HG02943 (cell line): ENCODE measurements around the gene ECEL1.

Source experiments
- ATAC-seq: cut with Tn5 transposase; IDR thresholded peaks from one replicate; pipeline ENCODE4 v1.9.1; 2021; ENCODE audit warnings: mild to moderate bottlenecking, low read depth, moderate library complexity; ENCODE audit not compliant: unreplicated experiment

ECEL1 gene

DNA sequence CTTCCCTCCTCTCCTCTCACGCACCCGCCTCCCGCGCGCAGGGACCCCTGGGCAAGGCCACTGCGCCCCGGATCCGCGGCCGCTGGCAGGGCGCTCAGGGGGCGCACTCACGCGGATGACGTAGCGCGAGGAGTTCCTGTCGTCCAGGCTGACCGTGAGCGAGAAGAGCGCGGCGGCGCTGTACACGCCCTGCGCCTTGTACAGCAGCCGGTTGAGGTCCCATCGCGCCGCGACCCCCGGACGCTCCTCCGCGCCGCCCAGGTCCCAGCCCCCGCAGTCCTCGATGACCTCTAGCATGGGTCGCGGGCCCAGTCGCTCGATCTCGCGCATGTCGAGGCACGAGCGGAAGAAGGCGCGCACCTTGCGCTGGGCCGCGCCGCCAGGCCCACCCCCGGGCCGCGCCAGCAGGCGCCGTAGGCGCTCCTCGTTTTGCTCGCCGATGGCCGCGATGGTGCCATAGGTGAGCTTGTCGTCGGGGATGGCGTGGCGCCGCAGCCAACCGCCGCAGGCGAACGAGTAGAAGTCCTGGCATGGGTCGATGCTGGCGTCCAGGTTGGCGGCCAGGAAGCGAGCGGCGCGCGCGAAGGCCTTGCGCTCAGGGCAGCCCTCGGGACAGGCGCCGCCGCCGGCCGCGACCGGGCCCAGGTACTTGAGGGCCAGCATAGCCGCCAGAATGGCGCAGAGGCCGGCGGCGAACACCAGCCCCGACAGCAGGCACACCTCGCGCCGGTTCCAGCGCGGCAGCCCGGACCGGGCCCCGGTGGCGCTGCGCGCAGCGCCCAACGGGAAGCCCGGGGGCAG is 1.7 kb downstream of the ECEL1 start:
- no peak for ATAC-seq

DNA sequence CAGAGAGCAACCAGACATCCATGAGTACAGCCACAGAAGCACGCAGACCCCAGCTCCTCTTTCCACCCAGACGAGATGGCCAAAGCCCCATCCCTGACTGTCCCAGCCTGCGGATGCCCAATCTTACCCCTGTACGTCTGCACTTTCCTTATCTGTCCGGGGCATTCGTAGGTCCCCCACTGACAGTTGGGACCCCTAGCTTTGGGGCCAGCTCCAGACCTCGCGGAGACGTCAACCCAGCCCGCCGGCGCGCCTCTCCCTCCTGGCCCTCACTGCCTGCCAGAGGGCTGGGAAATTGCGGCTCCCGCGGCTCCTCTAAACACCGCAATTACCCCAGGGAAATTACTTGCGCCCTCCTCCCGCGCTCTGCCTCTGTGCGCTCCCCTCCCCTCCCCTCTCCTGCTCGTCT is 2.3 kb downstream of the ECEL1 start:
- no peak for ATAC-seq

DNA sequence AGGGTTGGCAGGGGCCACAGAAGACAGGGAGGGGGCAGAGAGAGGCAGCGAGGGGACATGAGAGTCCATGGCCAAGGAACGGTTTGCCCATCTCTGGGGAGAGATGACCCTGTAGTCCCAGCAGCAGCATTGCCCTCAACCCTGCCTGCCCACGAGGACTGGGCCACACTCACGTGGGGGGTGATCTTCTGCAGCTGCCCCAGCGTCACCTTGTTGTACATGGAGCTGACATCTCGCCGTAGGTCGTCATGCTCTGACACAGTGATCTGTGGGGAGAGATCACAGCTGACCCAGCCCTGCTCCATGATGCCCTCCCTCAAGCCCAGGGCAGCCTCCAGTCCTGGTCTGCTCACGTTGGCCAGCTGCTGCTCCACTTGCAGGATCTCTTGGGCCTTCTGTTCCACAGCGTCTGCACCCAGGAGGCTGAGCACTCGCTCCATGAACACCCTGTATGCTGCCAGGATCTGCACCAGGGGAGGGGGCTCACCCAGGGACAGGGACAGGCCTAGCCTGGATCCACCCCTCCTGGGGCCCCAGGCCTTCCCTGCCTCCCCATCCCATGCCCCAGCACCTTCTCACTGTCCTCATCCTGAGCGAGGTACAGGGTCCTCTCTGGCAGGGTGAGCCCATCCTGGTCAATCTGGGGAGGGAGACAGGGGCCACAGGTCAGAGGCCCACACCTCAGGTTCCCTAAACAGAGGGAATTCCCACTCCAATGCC is 2.8 kb downstream of the ECEL1 start:
- no peak for ATAC-seq

DNA sequence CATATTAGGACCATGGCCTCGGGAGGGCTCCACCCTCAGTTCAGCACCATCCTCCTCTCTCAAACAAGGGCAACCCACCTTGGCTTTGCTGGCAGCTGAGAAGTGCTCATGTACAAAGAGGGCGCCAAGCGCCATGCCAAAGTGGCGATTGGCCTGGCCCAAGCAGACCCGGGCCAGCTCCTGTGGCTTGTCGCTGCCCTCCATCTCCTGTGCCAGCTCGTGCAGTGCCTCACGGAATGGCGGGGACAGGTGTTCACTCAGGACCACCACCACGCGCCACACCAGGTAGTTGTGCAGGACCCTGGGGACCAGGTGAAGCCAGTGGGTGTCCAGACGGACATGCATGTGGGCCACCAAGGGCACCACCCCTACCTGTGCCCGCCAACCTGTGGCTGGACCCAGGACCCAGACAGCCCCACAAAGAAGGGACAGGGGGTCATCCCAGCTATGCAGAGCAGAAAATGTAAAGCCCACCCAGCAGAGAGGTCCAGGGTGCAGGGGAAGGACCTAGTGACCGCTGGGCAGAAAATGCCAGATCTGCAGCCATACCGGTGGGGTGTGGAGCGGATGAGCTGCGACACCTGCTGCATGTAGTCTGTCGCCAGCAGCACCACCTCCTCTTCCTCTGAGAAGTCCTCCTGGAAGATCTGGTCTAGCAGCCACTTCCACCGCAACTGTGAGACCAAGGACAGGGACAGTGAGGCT is 3.6 kb downstream of the ECEL1 start:
- no peak for ATAC-seq

DNA sequence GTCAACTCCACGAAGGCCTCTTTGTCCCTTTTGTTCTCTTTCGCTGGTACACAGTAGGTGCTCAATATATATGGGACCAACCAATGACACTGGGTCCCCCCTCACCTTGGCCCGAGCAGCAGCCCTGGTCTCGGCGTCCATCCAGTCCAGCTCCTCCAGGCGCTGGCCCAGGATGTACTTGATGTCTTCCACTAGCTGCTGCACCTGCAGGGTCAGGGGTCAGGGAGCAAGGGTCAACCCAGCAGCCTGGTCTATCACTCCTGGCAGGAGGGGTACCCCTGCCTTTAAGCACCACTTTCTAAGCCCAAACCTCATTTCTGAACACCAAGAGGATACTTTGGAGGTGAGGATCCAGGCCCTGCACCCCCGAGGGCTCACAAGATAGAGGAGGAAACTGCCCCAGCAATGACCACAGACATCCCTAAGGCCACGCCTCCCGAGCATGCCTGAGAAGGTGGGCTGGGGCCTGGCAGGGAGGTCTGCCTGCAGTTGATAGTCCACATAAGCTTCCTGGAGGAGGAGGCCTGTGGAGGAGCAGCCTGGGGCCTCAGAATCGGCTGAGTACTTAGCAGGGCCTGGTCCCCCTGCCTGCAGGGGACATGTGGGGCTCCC is 4.2 kb downstream of the ECEL1 start:
- no peak for ATAC-seq

DNA sequence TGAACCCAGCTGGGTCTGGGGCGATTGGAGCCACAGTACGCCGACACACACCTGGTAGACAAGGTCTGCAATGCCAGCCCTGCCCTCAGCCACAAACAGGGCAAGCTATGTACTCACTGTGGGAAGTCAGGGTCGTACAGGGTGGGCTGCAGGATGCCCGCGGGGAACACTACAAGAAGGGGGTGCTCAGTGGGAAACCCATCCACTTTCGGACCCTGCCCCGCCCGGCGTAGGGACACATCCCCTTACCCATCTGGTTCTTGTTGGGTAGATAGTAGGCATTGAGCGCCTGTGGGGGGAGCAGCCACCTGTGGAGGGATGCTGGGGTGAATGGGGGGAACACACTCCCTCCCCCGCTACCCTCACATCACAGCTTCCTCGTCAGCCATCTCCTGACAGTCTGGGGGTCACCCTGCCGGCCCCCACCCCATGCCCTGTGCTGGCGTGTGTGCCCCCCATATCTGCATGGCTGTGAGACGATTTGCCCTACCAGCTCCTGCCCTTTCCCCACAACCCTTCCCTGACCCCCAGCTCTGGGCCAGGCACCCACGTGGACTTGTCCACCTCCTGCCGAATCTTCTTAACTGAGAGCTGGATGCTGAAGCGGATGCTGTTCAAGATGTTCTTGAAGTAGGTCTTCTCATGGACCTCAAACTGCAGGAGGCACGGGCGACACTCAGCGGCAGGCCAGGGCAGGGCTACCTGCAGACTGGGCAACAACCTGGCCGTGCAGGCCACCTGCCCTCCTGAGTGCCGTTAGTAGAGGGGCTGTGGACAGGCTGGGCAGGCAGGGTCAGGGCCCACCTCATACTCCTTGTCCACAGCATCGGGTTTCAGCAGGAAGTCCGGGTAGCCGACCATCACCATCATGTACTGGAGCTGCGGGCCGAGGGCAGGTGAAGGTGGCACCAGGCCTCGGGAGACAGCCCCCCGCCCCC is 5.1 kb downstream of the ECEL1 start:
- ATAC-seq = no peak

DNA sequence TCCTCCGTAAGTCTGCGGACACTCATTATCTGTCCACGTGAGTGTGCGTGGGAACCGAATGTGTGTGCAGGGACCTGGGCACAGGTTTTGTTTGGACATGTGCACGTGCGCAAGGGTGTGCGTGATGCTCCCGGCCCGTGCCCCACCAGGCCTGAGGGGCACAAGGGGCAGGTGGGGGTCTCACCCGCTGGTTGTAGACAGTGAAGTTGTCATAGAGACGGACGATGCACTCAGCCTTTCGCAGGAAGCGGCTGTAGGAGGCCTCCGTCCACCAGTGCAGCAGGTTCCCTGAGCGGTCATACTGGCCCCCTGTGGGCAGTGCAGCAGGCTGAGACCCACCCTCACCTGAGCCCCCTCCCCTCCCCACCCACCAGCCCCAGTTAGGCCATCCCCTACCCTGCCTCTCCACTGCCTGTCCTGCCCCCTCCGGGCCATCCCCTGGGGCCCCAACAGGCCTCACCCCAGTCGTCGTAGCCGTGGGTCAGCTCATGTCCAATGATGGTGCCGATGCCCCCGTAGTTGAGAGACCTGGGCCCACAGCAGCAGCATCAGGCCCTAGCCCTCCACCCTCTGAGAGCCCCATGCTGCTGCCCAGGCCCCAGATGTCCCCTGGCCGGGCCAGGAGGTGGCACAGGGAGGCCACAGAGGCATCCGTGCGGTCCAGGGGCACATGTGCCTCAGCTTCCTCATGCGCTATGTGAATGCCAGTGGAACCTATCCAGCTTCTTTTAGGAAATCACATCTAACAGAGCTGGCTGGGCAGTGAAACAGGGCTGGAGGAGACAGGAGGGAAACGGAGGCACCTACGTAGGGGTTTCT is 6.1 kb downstream of the ECEL1 start:
- no peak for ATAC-seq

DNA sequence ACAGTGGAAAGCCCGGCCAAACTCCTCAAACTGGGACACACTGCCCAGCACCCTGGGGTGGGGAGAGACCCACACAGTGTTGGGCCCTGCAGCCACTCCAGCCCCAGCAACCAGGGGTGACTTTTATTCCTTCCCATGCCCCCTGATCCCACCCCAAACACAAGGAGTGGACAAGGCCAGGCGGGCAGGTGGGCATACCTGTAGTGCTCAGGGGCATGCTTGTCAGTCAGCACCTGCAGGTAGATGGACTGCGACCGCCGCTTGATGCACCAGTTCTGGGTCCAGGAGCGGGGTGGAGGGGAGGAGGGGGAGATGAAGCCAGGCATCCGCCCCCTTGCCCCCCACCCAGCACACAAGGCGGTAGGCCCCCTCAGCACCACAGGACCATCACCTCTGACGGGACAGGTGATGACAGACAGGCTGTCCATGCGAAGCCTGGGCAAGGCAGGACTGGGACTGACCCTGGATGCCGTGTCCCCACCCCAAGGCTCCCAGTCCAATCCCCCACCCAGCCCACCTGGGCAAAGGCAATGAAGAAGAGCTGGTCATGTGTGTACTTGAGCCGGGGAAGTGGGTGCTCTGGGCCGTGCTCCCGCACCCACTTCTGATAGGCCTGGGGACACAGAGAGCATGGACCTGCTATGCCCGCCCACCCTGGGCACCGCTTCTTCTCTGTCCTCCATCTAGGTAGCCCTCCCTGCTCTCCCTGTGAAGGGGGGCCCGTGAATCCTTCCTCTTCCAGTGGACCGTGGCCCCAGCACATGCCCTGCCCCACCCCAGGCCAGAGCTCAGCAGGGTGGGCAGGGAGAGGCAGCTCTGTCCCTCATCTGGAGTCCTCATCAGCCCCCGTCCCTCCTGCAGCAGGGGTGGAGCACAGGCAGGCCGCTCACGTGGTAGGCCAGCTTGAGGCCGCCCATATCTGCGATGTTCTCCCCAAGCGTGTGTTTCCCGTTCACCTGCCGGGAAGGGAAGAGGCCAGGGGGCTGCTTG is 7.1 kb downstream of the ECEL1 start:
- ATAC-seq = no peak

DNA sequence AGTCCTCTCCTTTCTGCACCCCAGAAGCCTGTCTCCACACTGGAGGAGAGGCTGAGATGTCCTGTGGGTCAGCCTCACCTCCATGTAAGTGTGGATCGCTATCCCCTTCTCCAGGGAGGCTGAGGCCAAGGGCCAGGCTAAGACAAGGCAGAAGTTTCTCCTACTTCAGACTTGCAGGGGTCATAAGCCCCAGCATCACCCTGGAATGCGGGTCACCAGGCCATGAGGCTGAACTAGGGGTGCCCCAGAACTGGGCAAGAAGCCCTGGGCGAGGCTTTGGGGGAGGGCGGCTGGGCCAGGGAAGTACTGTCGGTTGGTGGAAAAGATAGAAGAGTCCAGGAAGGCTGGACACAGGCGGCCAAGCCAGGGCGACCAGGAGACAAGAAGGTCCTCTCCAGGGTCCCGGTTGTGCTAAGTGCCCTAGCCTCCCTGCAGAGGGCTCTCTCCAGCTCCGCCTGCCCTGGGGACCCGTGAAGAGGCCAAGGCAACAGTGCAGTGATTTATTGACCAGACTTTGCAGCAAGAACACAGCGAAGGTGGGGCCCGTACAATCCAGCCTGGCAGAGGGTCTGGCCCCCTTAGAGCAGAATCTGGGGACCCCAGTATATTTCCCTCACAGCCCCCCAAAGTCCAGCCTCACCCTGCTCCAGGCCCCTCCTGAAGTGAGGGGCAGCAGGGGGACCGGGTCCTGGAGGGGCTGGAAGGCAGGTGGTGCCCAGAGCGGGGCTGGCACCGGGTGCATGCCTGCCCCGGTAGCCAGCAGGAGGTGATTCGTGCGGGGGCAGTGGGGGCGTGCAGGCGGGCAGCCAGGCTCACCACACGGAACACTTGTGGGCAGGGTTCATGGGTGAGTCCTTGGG is 8.1 kb downstream of the ECEL1 start:
- ATAC-seq = no peak

DNA sequence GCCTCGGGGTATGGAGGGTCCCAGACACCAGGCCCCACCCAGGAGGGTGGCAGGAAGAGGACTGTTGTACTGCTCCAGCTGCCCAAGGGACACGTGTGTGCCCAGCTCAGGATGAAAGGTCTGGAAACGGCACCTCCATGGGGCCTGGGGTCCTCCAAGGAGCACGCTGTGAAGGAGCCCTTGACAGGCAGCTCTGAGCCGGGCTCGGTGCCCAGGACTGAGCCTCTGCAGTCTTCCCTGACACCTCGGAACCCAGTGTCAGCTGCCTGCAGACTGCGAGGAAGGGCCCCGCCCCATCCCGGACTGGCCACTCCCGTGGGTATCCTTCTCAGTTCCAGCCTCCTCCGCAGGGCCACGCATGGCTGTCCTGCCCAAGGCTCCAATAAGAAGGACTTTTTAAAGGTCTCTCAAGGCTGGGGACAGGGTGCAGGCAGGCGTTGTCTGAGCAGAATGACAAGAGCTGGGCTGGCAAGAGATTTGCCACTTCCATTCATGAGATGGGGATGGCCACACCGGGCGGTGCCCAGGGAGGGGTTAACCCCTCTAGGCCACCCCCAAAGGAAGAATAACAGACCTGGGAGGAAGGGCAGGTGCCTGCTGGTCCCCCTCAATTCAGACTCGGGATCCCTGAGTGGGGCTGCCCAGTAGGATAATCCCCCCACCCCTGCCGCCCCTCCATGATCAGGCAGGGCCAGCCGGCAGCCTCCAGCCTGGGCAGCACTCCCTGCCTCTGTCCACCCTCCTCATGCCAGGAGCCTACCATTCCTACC is 8.9 kb downstream of the ECEL1 start:
- ATAC-seq = no peak

DNA sequence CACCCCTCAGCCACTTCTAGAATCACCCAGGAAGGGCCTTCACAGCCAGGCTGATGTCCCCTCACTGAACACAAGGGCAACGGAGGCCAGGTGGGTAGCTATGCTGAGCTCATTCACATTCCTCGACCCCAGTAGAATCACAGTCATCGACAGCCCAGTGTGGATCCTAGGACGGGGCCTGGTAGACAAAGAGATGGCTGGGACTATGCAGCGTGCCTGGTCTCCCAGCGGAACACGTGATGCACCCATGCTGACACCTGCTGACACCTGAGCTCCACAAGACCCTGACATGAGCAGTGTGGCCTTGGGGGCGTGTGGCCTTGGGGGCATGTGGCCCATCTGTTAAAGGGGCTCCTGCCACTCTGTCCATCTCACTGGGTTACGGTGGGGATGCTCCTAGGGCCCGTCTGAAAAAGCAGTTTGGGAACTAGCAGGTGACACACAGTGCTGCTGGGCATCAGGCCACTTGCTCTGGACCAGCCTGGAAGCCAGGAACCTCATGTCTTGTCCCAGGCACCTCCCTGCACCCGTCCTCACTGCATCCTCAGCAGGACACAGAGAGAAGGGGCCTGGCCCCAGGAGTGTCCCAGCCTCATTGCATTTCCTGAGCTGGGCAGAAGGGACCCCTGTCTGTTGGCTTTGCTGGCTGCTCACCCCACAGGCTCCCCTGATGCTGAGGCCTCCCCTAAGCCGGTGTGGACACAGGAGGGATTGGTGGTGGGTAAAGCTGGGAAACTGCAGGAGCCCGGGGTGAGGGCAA is 9.7 kb downstream of the ECEL1 start:
- ATAC-seq = no peak

DNA sequence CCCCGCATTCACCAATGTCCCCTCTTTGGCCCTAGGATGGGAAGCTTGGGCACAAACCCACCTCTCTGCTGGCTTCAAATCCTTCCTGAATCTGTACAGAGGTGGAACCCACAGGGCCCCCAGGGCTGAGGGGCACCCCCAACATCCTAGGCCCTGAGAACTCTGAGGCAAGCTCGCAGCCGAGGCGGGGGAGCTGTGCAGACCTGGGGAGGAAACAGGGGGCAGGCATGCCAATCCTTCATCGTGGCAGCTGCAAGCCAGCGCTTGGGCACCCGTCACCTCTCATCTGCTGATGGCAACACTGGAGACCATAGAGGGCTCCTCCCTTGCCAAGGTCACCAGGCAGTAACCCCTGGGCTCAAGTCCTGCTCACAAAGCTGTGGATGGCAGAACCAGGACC is 10.8 kb downstream of the ECEL1 start:
- no peak for ATAC-seq

DNA sequence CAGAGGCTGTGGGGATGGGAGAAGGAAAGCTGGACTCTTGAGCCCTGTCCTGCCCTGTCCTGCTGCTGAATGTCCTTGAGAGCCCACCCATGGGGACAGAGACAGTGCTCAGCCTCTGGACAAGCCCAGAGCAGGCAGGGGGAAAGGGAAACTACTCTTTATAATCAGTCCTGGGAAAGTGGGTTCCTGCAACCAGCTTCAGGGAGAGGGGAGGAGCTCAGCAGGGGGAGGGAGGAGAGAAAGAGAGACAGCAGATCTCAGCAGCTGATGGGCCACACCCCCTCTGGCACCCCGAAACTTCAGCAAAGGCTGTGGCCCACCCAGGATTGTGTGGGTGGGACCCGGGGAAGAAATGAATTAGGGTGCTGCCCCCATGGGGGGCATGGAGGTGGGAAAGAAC is 11.6 kb downstream of the ECEL1 start:
- ATAC-seq = no peak

DNA sequence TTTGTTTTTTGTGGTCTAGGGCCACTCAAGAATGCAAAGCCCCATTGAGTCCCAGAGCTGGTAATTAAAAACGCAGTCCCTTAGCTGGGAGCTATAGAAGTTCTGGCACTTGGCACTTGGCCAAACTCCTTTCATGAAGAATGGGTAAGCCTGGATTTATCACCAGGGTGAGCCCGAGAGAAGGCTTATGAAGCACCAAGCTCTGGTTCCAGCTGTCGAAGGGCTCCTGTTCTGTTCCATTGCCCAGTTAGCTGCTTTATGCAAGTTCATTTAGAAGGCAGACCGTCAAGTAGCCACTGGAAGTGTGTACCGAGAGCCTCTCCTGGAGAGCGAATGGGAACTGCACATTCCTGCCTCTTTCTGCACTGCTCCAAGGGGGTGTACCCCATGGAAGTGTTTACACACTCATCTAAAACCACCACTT is 14.2 kb downstream of the ECEL1 start:
- no peak for ATAC-seq

DNA sequence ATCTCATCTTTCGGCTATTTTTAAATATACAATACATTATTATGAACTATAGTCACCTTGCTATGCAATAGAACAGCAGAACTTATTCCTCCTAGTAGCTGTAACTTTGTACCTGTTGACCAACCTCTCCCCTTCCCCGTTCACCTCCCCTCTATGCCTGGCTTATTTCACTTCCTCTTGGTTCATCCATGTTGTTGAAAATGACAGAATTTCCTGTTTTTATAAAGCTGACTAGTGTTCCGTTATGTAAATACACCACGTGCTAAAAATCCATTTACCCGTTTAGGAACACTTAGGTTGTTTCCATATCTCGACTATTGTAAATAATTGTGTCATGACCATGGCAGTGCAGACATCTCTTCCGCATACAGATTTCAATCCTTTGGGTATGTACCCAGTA is 21.4 kb downstream of the ECEL1 start:
- no peak for ATAC-seq

DNA sequence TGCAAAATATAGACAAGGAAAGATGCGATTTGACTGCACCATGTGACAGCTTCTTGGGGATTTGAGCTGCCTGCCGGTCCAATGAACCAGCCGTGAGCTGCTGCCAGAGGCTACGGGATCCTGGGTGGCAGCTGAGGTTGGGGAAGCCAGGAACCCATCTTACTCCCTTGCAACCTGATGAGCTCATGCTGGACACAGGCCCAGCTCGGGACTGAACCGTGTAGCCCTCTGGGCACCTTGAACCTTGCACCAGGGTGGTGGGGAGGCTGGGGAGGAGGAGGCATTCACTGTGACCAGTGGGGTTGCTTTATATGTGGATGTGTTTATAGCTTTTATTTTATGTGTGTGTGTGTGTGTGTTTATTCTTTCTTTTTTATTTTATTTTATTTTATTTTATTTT is 22.6 kb downstream of the ECEL1 start:
- no peak for ATAC-seq
